GM21786 (cell line): ENCODE results near the gene GALNT12.

Experiments used
- ATAC-seq: cut with Tn5 transposase; IDR thresholded peaks from one replicate; pipeline ENCODE4 v1.9.1; 2021; ENCODE audit not compliant: unreplicated experiment

GALNT12 gene

DNA sequence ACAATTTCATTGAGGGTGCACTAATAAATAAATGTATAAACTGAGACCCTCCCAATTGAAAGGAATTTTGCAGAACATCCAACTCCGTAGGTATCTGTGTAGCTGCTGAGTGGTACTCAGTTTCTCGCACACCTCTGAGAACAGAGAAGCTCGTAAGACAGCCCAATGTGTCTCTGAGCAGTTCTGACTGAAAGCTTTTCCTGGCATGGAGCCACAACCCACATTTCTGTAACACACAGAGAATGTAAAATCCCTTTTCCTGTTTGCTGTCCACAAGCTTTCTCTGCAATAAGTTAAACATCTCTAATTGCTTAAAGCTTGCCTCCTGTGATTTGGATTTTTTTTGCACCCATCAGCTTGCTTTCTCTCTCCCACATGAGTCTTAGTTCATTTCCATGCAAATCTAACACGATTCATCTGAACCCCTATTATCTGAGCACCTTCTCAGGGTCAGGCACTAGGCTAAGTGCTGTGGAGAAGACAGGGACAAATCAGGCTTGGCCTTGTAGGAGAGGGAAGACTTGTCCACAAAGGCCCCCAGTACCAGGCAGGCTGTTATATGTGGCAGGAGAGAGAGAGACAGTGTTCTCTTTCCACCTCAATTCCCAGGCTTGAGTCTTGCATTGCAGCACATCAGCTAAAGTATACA, 92.1 kb downstream of the GALNT12 start:
- ATAC-seq = no peak
